ENCODE data around the gene NCR1.
"Not testable (repeated sequence)": the region's sequence is repeated elsewhere in the genome, so short reads cannot be mapped to it uniquely, and the experiment has no call there.

The NCR1 gene

GRCh38 chr19:54893406-54893805 lies 12.5 kb upstream of the NCR1 start:
- H3K36me3 ChIP-seq (ENCODE audit: control insufficient read depth, insufficient read depth, low read length), result no peaks in the 10 kb centered on the region
- H3K27ac ChIP-seq (ENCODE audit: low read depth, low read length), result no peak overlapping the region
- H3K27me3 ChIP-seq (ENCODE audit: control insufficient read depth, insufficient read depth, low read length), result no peaks in the 10 kb centered on the region
- no peaks in the 10 kb centered on the region for H3K4me1 ChIP-seq (ENCODE audit: control insufficient read depth, insufficient read depth, low read length)
- H3K9ac ChIP-seq (ENCODE audit: low read length), result no peak overlapping the region
- H3K4me3 ChIP-seq (ENCODE audit: low read length), result no peak overlapping the region

- H3K4me3 ChIP-seq (ENCODE audit: low read length); H3K27me3 ChIP-seq (ENCODE audit: control insufficient read depth, insufficient read depth, low read length); H3K27ac ChIP-seq (ENCODE audit: low read depth, low read length); H3K4me1 ChIP-seq (ENCODE audit: control insufficient read depth, insufficient read depth, low read length); H3K9ac ChIP-seq (ENCODE audit: low read length); H3K36me3 ChIP-seq (ENCODE audit: control insufficient read depth, insufficient read depth, low read length): not testable (repeated sequence)
Measured at GRCh38 chr19:54894106-54894505, 11.8 kb upstream of the NCR1 start.

GRCh38 chr19:54896036-54896435 lies 9.9 kb upstream of the NCR1 start:
- no peak overlapping the region for H3K4me3 ChIP-seq (ENCODE audit: low read length)
- H3K9ac ChIP-seq (ENCODE audit: low read length), result no peak overlapping the region
- no peak overlapping the region for H3K27ac ChIP-seq (ENCODE audit: low read depth, low read length)
- no peaks in the 10 kb centered on the region for H3K27me3 ChIP-seq (ENCODE audit: control insufficient read depth, insufficient read depth, low read length)
- no peaks in the 10 kb centered on the region for H3K4me1 ChIP-seq (ENCODE audit: control insufficient read depth, insufficient read depth, low read length)
- H3K36me3 ChIP-seq (ENCODE audit: control insufficient read depth, insufficient read depth, low read length), result no peaks in the 10 kb centered on the region

GRCh38 chr19:54898685-54899084 lies 7.3 kb upstream of the NCR1 start:
- H3K27me3 ChIP-seq (ENCODE audit: control insufficient read depth, insufficient read depth, low read length); H3K4me1 ChIP-seq (ENCODE audit: control insufficient read depth, insufficient read depth, low read length); H3K36me3 ChIP-seq (ENCODE audit: control insufficient read depth, insufficient read depth, low read length); H3K27ac ChIP-seq (ENCODE audit: low read depth, low read length); H3K9ac ChIP-seq (ENCODE audit: low read length); H3K4me3 ChIP-seq (ENCODE audit: low read length): not testable (repeated sequence)

- not testable (repeated sequence) for H3K4me1 ChIP-seq (ENCODE audit: control insufficient read depth, insufficient read depth, low read length); H3K27ac ChIP-seq (ENCODE audit: low read depth, low read length); H3K27me3 ChIP-seq (ENCODE audit: control insufficient read depth, insufficient read depth, low read length); H3K9ac ChIP-seq (ENCODE audit: low read length); H3K36me3 ChIP-seq (ENCODE audit: control insufficient read depth, insufficient read depth, low read length); H3K4me3 ChIP-seq (ENCODE audit: low read length)
Measured at GRCh38 chr19:54899646-54900045, 6.3 kb upstream of the NCR1 start.

- H3K27me3 ChIP-seq (ENCODE audit: control insufficient read depth, insufficient read depth, low read length); H3K4me3 ChIP-seq (ENCODE audit: low read length); H3K4me1 ChIP-seq (ENCODE audit: control insufficient read depth, insufficient read depth, low read length); H3K27ac ChIP-seq (ENCODE audit: low read depth, low read length); H3K9ac ChIP-seq (ENCODE audit: low read length); H3K36me3 ChIP-seq (ENCODE audit: control insufficient read depth, insufficient read depth, low read length): not testable (repeated sequence)
Measured at GRCh38 chr19:54901153-54901552, 4.8 kb upstream of the NCR1 start.

- Histone ChIP-seq H3K27me3 (ENCODE audit: control insufficient read depth, insufficient read depth, low read length) (no peaks in the 10 kb centered on the region), H3K4me1 (ENCODE audit: control insufficient read depth, insufficient read depth, low read length) (no peaks in the 10 kb centered on the region), H3K27ac (ENCODE audit: low read depth, low read length) (no peak overlapping the region), H3K9ac (ENCODE audit: low read length) (no peak overlapping the region), H3K4me3 (ENCODE audit: low read length) (no peak overlapping the region), H3K36me3 (ENCODE audit: control insufficient read depth, insufficient read depth, low read length) (no peaks in the 10 kb centered on the region)
Measured at GRCh38 chr19:54902061-54902460, 3.9 kb upstream of the NCR1 start.

GRCh38 chr19:54903303-54903702 lies 2.6 kb upstream of the NCR1 start:
- Histone ChIP-seq H3K36me3 (ENCODE audit: control insufficient read depth, insufficient read depth, low read length) (no peaks in the 10 kb centered on the region), H3K4me1 (ENCODE audit: control insufficient read depth, insufficient read depth, low read length) (no peaks in the 10 kb centered on the region), H3K27ac (ENCODE audit: low read depth, low read length) (no peak overlapping the region), H3K9ac (ENCODE audit: low read length) (no peak overlapping the region), H3K27me3 (ENCODE audit: control insufficient read depth, insufficient read depth, low read length) (no peaks in the 10 kb centered on the region), H3K4me3 (ENCODE audit: low read length) (no peak overlapping the region)

- H3K27me3 ChIP-seq (ENCODE audit: control insufficient read depth, insufficient read depth, low read length); H3K4me1 ChIP-seq (ENCODE audit: control insufficient read depth, insufficient read depth, low read length); H3K9ac ChIP-seq (ENCODE audit: low read length); H3K4me3 ChIP-seq (ENCODE audit: low read length); H3K27ac ChIP-seq (ENCODE audit: low read depth, low read length); H3K36me3 ChIP-seq (ENCODE audit: control insufficient read depth, insufficient read depth, low read length): not testable (repeated sequence)
Measured at GRCh38 chr19:54904261-54904660, 1.7 kb upstream of the NCR1 start.

- Histone ChIP-seq H3K4me3 (ENCODE audit: low read length) (no peak overlapping the region), H3K9ac (ENCODE audit: low read length) (no peak overlapping the region), H3K4me1 (ENCODE audit: control insufficient read depth, insufficient read depth, low read length) (no peaks in the 10 kb centered on the region), H3K27me3 (ENCODE audit: control insufficient read depth, insufficient read depth, low read length) (no peaks in the 10 kb centered on the region), H3K27ac (ENCODE audit: low read depth, low read length) (no peak overlapping the region), H3K36me3 (ENCODE audit: control insufficient read depth, insufficient read depth, low read length) (no peaks in the 10 kb centered on the region)
Measured at GRCh38 chr19:54905421-54905802, 536 bp upstream of the NCR1 start.

GRCh38 chr19:54906819-54907218 lies 871 bp downstream of the NCR1 start:
- H3K27me3 ChIP-seq (ENCODE audit: control insufficient read depth, insufficient read depth, low read length), result no peaks in the 10 kb centered on the region
- H3K27ac ChIP-seq (ENCODE audit: low read depth, low read length), result no peak overlapping the region
- H3K36me3 ChIP-seq (ENCODE audit: control insufficient read depth, insufficient read depth, low read length), result no peaks in the 10 kb centered on the region
- H3K9ac ChIP-seq (ENCODE audit: low read length), result no peak overlapping the region
- H3K4me1 ChIP-seq (ENCODE audit: control insufficient read depth, insufficient read depth, low read length), result no peaks in the 10 kb centered on the region
- no peak overlapping the region for H3K4me3 ChIP-seq (ENCODE audit: low read length)

GRCh38 chr19:54907899-54908298 lies 2.0 kb downstream of the NCR1 start:
- not testable (repeated sequence) for H3K27ac ChIP-seq (ENCODE audit: low read depth, low read length); H3K4me1 ChIP-seq (ENCODE audit: control insufficient read depth, insufficient read depth, low read length); H3K9ac ChIP-seq (ENCODE audit: low read length); H3K36me3 ChIP-seq (ENCODE audit: control insufficient read depth, insufficient read depth, low read length); H3K27me3 ChIP-seq (ENCODE audit: control insufficient read depth, insufficient read depth, low read length); H3K4me3 ChIP-seq (ENCODE audit: low read length)

GRCh38 chr19:54916822-54917221 lies 10.9 kb downstream of the NCR1 start:
- H3K4me1 ChIP-seq (ENCODE audit: control insufficient read depth, insufficient read depth, low read length), result no peaks in the 10 kb centered on the region
- no peak overlapping the region for H3K4me3 ChIP-seq (ENCODE audit: low read length)
- no peak overlapping the region for H3K9ac ChIP-seq (ENCODE audit: low read length)
- H3K27ac ChIP-seq (ENCODE audit: low read depth, low read length), result no peak overlapping the region
- H3K36me3 ChIP-seq (ENCODE audit: control insufficient read depth, insufficient read depth, low read length), result no peaks in the 10 kb centered on the region
- no peaks in the 10 kb centered on the region for H3K27me3 ChIP-seq (ENCODE audit: control insufficient read depth, insufficient read depth, low read length)

- H3K27ac ChIP-seq (ENCODE audit: low read depth, low read length), result no peak overlapping the region
- no peaks in the 10 kb centered on the region for H3K4me1 ChIP-seq (ENCODE audit: control insufficient read depth, insufficient read depth, low read length)
- H3K36me3 ChIP-seq (ENCODE audit: control insufficient read depth, insufficient read depth, low read length), result no peaks in the 10 kb centered on the region
- H3K27me3 ChIP-seq (ENCODE audit: control insufficient read depth, insufficient read depth, low read length), result no peaks in the 10 kb centered on the region
- no peak overlapping the region for H3K9ac ChIP-seq (ENCODE audit: low read length)
- H3K4me3 ChIP-seq (ENCODE audit: low read length), result no peak overlapping the region
Measured at GRCh38 chr19:54918499-54918898, 12.6 kb downstream of the NCR1 start.

Measured in rectal smooth muscle tissue (tissue), 1 donor.